ENCODE measurements around the gene IQCB1. TPM values are rescaled to one million over a fixed set of nuclear protein-coding genes. Genes with fewer than 3 reads are reported as not detected.

IQCB1 gene
- polyA plus RNA-seq, 3 donors: 6.0 to 27.7 (median 7.5) TPM

DNA sequence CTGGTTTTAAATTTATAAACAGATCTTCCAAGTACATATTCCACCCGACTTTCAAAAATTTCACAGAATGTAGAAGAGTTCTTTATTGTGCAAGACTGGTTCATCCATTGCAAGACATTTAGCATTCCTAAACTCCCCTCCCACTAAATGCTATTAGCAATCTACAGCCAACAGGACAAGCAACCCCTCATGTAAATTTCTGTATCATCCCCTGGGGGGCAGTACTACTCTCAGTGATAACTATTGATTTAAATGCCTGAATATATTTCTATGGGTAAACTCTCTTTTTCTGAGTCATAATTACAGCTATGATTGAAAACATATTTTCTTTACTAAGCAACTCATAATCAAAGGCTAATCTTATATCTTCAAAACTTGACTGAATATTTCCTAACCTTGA, 48.6 kb upstream of the IQCB1 start:
- H3K4me1 Mint-ChIP-seq: peaks cover 1% of the 10 kb centered on the region
- H3K27ac Mint-ChIP-seq: no peak overlapping the region
- no CpG with 5 or more reads among the region's 1 CpG for WGBS (ENCODE audit: insufficient coverage)
- no peaks in the 10 kb centered on the region for H3K27me3 Mint-ChIP-seq (ENCODE audit: low read depth in 3 of 3)
- Histone ChIP-seq H2AFZ (ENCODE audit: insufficient read depth, low read depth, low read length, poor library complexity, severe bottlenecking) (no peak overlapping the region), H3K4me3 (replicated peaks in 1 of 3; ENCODE audit: low read depth in 2 of 3, low read length in 3 of 3) (no peak overlapping the region), H3K27me3 (ENCODE audit: control insufficient read depth in 2 of 2, insufficient read depth in 2 of 2, low read length in 2 of 2) (no peaks in the 10 kb centered on the region), H3K36me3 (replicated peaks in 1 of 2; ENCODE audit: control insufficient read depth in 1 of 2, insufficient read depth in 2 of 2, low read length in 2 of 2) (peaks cover 12 to 54% of the 10 kb centered on the region in 2 donors), H3K27ac (ENCODE audit: low read depth in 1 of 2, low read length in 2 of 2) (no peak overlapping the region), H3K9me3 (replicated peaks in 1 of 2; ENCODE audit: control insufficient read depth in 1 of 2, insufficient read depth in 1 of 2, low read length in 2 of 2) (no peaks in the 10 kb centered on the region), H3K4me1 (ENCODE audit: control insufficient read depth in 1 of 2, insufficient read depth in 2 of 2, low read length in 2 of 2) (no peaks in the 10 kb centered on the region), H3K9ac (ENCODE audit: insufficient read depth, low read length, poor library complexity, severe bottlenecking) (no peak overlapping the region), H4K20me1 (ENCODE audit: insufficient read depth, low read length) (no peaks in the 10 kb centered on the region), H3K4me2 (replicated peaks; ENCODE audit: extremely low read depth, low read length, poor library complexity, severe bottlenecking) (no peak overlapping the region), H3K79me2 (ENCODE audit: insufficient read depth, low read length) (peaks cover 64% of the 10 kb centered on the region)
- no peak overlapping the region for H3K4me3 Mint-ChIP-seq
- DNase-seq: peak in 2 of 3 donors; percentile 20
- TF ChIP-seq, protein P1, sequence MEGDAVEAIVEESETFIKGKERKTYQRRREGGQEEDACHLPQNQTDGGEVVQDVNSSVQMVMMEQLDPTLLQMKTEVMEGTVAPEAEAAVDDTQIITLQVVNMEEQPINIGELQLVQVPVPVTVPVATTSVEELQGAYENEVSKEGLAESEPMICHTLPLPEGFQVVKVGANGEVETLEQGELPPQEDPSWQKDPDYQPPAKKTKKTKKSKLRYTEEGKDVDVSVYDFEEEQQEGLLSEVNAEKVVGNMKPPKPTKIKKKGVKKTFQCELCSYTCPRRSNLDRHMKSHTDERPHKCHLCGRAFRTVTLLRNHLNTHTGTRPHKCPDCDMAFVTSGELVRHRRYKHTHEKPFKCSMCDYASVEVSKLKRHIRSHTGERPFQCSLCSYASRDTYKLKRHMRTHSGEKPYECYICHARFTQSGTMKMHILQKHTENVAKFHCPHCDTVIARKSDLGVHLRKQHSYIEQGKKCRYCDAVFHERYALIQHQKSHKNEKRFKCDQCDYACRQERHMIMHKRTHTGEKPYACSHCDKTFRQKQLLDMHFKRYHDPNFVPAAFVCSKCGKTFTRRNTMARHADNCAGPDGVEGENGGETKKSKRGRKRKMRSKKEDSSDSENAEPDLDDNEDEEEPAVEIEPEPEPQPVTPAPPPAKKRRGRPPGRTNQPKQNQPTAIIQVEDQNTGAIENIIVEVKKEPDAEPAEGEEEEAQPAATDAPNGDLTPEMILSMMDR (IDR thresholded peaks at IDR 0.05): peak; percentile 59
- intact Hi-C loops (cut with micrococcal nuclease): no loop called here
- H3K9me3 Mint-ChIP-seq: no peaks in the 10 kb centered on the region
- peaks cover 34 to 57% of the 10 kb centered on the region in 2 donors for H3K36me3 Mint-ChIP-seq

DNA sequence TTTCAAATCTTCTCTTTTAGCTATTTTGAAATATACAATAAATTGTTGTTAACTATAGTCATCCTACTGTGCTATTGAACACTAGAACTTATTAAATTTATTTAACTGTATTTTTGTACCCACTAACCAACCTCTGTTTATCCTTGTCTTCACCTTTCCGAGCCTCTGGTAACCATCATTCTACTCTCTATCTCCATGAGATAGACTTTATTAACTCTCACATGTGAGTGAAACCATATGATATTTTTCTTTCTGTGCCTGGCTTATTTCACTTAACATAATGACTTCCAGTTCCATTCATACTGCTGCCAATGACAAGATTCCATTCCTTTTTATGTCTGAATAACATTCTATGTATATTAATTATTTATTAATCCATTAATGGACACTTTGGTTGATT, 43.6 kb upstream of the IQCB1 start:
- TF ChIP-seq, protein P1 (IDR thresholded peaks at IDR 0.05): no peak
- Histone ChIP-seq H3K9me3 (replicated peaks in 1 of 2; ENCODE audit: control insufficient read depth in 1 of 2, insufficient read depth in 1 of 2, low read length in 2 of 2) (no peaks in the 10 kb centered on the region), H3K27ac (ENCODE audit: low read depth in 1 of 2, low read length in 2 of 2) (no peak overlapping the region), H3K27me3 (ENCODE audit: control insufficient read depth in 2 of 2, insufficient read depth in 2 of 2, low read length in 2 of 2) (no peaks in the 10 kb centered on the region), H3K79me2 (ENCODE audit: insufficient read depth, low read length) (peaks cover 66% of the 10 kb centered on the region), H3K36me3 (replicated peaks in 1 of 2; ENCODE audit: control insufficient read depth in 1 of 2, insufficient read depth in 2 of 2, low read length in 2 of 2) (peaks cover 22 to 50% of the 10 kb centered on the region in 2 donors), H3K4me2 (replicated peaks; ENCODE audit: extremely low read depth, low read length, poor library complexity, severe bottlenecking) (no peak overlapping the region), H3K4me1 (ENCODE audit: control insufficient read depth in 1 of 2, insufficient read depth in 2 of 2, low read length in 2 of 2) (no peaks in the 10 kb centered on the region), H3K9ac (ENCODE audit: insufficient read depth, low read length, poor library complexity, severe bottlenecking) (no peak overlapping the region), H3K4me3 (replicated peaks in 1 of 3; ENCODE audit: low read depth in 2 of 3, low read length in 3 of 3) (no peak overlapping the region), H2AFZ (ENCODE audit: insufficient read depth, low read depth, low read length, poor library complexity, severe bottlenecking) (no peak overlapping the region), H4K20me1 (ENCODE audit: insufficient read depth, low read length) (no peaks in the 10 kb centered on the region)
- Mint-ChIP-seq H3K4me1 (peaks cover 1% of the 10 kb centered on the region), H3K4me3 (no peak overlapping the region), H3K27me3 (ENCODE audit: low read depth in 3 of 3) (no peaks in the 10 kb centered on the region), H3K27ac (peak overlapping the region in 2 of 7 donors; percentile 6 to 55), H3K36me3 (peaks cover 42 to 63% of the 10 kb centered on the region in 2 donors), H3K9me3 (no peaks in the 10 kb centered on the region)
- no CpG with 5 or more reads among the region's 1 CpG for WGBS (ENCODE audit: insufficient coverage)
- no peak for DNase-seq
- intact Hi-C loops (cut with micrococcal nuclease): no loop called here
